NCI-H2081 treated with DMSO at 0.1 percent for 48 hours (cell line): ENCODE measurements around the gene KCNMA1.

Experiments used
- DNase-seq: peaks from one replicate; lab custom pipeline; 2025; lab: John Stamatoyannopoulos, UW

Gene KCNMA1

DNA sequence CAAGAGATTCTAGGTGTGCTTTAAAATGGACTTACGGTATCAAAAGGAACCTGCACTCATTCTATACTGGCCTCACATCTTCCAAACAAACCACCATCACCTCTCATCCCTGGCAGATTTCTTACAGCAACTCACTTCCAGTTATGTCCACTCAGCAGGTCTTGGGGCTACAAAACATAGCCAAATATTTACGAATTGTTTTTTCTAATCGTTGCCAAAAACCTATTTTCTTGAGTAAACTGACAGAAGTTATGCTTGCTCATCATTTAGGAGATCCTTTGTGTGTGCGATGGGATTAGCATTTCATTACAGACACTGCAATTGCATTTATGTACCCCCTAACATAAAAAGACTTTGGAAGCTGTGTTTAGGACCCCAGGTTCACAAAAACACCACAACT is 2.7 kb downstream of the KCNMA1 start:
- DNase-seq = no peak

GRCh38 chr10:77633376-77633775 is 4.2 kb downstream of the KCNMA1 start:
- no peak for DNase-seq

GRCh38 chr10:77631241-77631640 is 6.4 kb downstream of the KCNMA1 start:
- DNase-seq = no peak

DNA sequence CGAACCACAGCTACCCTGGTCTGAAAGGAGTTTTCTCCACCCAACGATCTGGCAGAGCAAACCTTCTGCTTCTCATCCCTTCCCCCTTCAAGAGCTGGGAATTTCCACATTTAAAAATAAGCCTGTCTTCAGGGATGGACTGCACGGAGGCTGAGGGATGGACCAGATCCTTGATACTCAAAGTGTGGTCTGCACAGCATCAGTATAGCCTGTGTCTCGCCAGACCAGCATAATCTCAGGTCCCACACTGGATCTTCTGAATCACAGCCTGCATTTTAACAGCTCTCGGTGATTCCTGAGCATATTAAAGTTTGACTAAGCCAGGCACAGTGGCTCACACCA is 7.1 kb downstream of the KCNMA1 start:
- DNase-seq = no peak

- no peak for DNase-seq
Measured at GRCh38 chr10:77629775-77630506, 7.7 kb downstream of the KCNMA1 start.

DNA sequence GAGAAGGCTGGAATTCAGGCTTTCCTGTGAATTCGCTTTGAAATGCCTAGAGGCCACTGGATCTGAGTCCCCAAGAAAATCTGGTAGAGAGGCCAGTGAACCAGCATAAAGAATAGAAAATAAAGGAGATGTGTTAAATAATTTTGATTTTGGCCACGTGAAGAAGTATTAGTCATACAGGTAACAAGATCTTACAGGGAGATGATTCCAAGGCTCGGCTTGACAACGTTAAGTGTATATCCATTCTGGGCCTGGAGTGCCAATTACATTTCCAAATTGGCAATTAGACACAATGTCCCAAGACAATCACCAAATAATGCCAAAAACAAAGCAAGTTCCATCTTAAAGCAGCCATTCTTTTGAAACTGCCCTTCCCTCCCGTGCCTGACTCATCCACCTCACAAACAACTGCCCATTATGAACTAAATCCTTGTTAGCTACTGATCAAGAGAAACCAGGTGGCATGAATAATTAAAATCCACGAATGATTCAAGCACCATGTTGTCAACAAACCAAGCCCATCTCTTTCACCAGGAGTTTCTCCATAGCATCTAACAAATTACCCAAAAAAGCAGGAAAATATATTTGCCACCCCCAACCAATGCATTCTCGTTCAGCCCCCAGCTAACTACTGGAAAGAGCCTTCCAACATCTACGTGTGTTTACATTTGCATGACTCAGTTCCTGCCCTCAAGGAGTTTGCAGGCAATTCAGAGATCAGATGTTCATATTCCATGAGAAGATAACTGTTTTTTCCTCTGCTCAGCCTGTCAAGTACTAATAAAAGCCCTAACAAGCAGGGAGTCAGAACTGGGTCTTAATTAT is 8.5 kb downstream of the KCNMA1 start:
- DNase-seq = no peak

- no peak for DNase-seq
Measured at GRCh38 chr10:77626266-77626935, 11.2 kb downstream of the KCNMA1 start.

- no peak for DNase-seq
Measured at GRCh38 chr10:77625379-77625778, 12.2 kb downstream of the KCNMA1 start.

- DNase-seq = no peak
Measured at GRCh38 chr10:77622889-77623291, 14.7 kb downstream of the KCNMA1 start.

DNA sequence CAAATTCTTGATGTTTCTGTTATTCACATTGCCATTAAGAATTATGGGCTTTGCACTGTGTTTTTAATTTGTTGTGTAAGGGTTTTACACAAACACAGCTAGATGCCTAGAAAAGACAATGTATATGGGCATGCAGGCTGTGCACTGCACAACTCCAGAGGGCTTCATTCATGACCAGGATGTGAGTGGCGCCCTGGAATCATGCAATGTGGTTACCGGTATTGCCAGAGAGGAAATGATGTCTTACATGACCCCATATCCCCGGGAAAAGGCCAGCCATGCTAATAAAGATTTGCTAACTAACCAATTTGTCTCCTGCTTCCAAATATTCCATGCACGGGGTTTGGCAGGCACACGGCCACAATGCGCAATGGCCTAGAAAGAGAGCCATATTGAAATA is 16.9 kb downstream of the KCNMA1 start:
- DNase-seq = no peak

DNA sequence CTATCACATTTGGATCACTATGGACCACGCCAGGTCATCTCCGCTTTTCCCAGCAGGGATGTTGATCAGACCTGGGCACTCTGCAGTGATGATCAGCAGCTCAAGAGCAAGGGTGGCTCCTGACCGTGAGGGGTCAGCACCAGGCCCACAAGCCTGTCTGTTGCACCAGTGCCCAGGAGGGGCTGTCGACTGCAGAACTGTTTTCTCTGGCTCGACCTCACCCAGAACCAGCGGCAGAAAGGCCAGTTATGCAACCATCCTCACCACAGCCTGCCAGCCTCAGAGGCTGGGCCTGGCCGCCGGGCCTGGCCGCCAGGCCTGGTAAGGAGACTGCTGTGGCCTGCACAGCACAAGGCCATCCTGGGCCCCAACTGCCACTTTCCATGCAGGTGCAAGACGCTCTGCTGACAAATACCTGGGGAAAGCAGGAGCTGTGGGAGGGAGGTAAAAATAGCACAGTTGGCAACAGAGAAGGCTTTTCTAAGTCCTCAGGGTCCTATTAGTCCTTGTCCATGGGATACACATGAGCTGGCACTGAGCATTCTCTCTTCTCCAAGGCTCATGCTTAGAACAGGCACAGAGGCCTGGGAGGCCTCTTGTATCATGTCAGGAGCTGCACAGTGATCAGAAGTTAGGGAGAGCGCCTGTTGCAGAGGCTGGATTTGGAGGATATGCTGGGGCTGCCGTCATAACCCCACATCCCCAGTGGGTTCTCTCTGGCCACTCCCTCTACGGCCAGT is 17.5 kb downstream of the KCNMA1 start:
- DNase-seq = no peak

DNA sequence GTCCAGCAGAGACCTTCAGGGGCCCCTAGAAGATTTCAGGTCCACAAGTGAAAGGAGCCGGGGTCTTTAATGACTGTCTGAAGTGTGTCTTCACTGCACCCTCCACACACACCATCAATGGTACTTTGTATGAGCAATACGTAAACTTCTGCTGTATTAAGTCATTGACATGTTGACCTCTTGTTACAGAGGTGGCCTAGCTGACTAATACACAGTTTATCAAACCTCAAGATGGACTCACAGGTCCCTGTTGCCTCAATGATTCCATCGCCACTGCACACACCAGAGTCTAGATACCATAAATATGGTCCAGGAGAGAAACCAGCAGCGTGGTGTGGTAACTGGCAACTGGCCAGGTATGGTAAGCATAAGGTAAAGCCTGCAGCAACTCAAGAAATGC is 19.5 kb downstream of the KCNMA1 start:
- DNase-seq = no peak

DNA sequence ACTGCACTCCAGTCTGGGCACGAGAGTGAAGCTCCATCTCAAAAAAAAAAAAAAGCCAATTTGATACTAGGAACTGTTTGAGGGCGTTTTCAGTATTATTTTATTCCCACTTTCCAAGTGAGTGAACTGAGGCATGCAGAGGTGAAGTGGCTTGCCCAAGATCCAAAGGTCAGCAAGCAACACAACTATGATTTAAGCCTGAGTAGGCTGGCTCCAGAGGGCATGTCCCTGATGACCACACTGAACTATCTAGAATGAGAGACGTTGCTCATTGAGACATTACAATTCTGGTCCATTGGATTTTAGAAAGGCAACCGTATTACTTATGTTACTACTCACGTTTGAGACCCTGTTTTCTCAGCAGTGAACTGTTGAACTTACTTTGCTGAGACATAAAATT is 20.8 kb downstream of the KCNMA1 start:
- DNase-seq = no peak

DNA sequence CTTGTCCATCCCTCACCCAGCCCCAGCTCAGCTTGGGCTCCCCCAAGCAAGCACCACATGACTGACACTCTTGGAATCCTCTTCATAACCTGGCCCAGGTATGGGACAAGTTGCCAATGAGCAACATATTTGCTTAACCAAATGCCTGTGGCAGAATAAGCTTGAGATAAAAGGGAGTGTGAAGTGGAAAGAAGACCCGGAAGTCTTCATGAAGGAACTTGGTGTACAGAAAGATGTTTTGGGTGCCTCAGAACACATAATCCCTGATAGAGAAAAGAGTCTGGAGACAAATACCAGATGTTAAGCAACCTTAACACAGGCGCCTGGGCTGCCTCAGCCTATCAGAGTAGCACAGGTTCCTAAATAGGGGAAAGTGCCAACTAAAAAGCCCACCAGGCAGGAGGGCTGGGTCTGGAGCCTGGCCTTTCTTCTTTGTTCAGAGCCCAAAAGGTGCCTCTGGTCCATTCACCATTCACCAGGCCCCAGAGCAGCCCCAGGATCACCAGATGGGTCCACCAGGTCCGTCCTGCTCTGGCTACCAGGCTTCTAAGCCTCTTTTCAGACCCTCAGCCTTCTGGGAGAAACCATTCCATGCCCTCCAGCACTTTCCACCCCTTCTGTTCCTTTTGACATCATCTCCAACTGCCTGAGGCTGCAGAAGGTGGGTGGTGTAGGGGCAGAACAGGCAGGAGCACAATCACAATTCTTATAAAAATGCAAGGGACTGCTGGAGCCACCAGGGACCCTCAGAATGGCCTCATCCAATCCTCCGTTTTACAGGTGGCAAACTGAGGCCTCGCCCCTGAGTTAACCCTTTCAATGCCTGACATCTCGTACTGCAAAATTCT is 22.6 kb downstream of the KCNMA1 start:
- DNase-seq = no peak

GRCh38 chr10:77613476-77614130 is 24.0 kb downstream of the KCNMA1 start:
- no peak for DNase-seq

- no peak for DNase-seq
Measured at GRCh38 chr10:77611670-77612069, 25.9 kb downstream of the KCNMA1 start.

DNA sequence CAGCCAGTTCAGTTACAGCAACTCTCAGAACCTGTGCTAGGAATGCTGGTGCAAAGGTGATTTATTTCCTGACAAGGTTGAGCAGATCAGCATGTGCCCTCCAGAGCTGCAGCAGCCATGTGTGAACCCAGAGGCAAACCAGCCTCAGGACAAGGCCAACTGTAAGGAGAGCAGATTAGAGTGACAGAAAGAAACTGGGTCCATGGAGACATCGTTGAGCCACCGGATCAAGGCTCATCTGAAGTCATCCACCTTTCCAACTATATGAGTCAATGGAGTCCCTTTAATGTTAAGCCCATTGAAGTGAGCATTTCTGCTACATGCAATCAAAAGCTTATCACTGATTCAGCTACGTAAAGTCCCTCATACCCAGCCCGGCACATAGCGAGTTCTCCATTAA is 26.4 kb downstream of the KCNMA1 start:
- no peak for DNase-seq

DNA sequence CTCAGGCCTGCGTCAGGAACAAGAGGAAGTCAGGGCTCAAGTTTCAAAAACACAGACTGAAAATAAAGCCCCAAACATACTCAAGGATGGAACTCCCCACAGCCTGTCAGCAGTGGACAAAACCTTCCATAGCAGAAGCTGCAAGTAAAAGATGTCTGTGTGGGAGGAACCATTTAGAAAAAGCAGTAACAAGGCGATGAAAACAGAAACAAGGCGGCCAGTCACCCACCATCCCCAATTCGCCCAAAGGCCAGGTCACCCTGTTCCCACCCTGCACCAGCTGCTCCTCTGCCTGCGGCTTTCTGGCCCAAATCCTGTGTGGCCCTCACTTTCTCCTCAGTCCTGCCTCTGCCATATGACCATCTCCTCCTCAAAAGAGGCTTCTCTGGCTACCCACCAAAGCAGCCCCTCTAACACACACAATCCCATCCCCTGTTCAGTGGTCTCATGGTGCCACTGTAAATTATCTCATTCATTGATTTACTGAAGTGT is 27.8 kb downstream of the KCNMA1 start:
- DNase-seq = no peak

- no peak for DNase-seq
Measured at GRCh38 chr10:77608281-77608680, 29.3 kb downstream of the KCNMA1 start.

DNA sequence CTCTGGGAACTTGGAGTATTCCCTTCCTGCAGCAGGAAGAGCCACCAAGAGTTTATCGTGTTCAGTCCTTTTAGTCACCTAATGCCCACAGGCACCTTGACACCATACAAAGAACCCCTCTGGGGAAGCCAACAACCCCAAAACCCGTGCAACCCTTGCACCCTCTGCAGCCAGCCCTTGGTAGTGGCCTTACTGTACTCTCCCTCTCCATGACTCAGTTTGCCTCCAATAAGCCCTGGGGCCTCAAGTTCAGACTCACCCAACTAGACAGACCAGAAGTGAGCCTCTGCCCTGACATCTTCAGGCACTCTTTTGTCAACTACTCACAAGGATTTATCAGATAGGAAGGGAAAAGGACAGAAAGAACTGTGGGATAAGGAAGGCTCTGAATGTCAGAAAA is 30.9 kb downstream of the KCNMA1 start:
- DNase-seq = no peak

DNA sequence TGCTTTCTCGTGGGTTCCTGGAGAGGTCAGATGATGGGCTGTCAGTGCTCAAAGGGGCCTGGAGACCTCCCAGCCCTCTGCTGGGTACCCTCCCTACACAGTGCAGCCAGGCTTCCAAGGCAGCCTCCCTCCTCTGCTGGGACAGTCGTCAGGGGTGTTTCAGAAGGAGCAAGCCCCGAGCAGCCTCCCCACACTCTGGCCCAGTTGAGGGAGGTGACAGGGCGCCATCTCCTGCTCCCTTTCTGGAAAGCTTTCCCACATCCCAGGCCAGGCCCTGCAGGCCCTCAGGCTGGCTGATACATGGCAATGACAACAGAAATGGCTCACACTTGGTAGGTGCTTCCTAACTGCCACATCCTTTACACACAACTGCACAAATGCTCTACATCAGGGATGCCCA is 32.1 kb downstream of the KCNMA1 start:
- DNase-seq = no peak
